Astrocyte of the spinal cord (primary cell): Measurements from ENCODE around the gene CIAO3.

ENCODE experiments used
- DNase-seq: peaks from one replicate; pipeline ENCODE4 v3.0.0; 2011; ENCODE audit warnings: low read depth, low spot score
- H3K4me3 ChIP-seq: 2 replicates; pipeline ENCODE4 v1.5.1; 2011; ENCODE audit warnings: low read depth, mild to moderate bottlenecking, low read length, moderate library complexity
- in situ Hi-C: cut with HindIII; loops from 2 replicates; pipeline ENCODE4 v1.10.0; 2017; ENCODE audit warnings: low sequenced_read_pairs
- TF ChIP-seq, protein P1 (sequence below): IDR thresholded peaks from 2 replicates; pipeline ENCODE4 v1.5.1; 2012; ENCODE audit warnings: low read depth, mild to moderate bottlenecking, low read length, inconsistent platforms

The CIAO3 gene

DNA sequence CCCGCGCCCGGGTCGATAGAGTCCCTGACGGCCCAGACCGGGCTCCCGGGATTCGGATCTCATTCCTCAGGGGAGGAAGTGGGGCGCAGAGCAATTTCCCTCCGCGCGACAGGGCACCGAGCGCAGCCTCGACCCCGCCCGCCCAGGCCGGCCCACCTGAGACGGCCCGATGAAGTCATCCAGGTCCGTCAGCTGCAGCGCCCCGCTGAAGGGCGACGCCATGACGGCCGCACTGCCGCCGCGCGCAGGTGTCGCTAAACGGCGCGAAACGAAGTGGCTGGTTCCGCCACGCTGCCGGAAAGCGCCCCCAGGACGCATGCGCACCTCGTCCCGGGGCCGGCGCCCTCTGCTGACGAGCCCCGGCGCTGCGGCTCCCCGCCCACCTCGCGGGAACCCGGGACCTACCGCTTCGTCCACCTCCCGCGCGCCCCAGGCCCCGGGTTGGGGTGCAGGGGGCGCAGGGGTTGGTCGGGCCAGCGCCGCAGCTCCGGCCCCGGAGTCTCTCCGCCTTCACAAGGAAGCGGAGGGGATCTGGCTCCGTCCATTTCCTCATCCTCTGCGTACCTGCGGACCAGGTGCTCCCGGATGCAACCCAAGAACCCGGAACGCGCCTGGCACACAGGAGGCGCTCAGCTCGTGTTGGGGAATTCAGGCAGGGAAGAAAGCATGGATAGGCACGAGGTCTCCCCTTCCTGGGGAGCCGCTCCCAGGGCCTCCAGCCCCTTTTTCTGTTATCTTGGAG, at the start of gene CIAO3:
CIAO3 (minus strand) TSS at position 234 of the 742 bp plus-strand sequence; CDS start at position 222, 12 bp downstream.
- TF ChIP-seq, protein P1, sequence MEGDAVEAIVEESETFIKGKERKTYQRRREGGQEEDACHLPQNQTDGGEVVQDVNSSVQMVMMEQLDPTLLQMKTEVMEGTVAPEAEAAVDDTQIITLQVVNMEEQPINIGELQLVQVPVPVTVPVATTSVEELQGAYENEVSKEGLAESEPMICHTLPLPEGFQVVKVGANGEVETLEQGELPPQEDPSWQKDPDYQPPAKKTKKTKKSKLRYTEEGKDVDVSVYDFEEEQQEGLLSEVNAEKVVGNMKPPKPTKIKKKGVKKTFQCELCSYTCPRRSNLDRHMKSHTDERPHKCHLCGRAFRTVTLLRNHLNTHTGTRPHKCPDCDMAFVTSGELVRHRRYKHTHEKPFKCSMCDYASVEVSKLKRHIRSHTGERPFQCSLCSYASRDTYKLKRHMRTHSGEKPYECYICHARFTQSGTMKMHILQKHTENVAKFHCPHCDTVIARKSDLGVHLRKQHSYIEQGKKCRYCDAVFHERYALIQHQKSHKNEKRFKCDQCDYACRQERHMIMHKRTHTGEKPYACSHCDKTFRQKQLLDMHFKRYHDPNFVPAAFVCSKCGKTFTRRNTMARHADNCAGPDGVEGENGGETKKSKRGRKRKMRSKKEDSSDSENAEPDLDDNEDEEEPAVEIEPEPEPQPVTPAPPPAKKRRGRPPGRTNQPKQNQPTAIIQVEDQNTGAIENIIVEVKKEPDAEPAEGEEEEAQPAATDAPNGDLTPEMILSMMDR = peak; percentile 78
- DNase-seq = peak; percentile 87
- in situ Hi-C loops = no loop called here

DNA sequence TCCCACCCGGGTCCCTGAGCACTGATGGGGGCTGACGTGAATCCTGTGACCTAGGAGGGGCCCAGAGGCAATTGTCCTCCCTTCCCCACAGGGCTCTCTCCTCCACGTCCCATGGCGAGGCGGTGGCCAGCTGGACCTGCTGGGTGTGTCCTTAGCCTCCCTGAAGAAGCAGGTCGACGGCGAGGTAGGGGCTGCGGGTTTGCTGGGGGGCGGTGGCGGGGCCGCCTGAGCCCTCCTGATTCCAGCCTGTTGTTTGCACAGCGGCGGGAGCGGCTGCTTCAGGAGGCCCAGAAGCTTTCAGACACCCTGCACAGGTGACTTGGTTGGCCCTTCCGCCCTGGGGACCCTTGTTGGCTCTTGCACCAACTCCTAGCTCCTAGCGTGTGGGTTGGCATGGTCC, 49.3 kb upstream of the CIAO3 start:
- TF ChIP-seq, protein P1 = no peak
- in situ Hi-C loops = no loop called here
- no peak overlapping the region for H3K4me3 ChIP-seq
- no peak for DNase-seq

More for the DNA sequence above, at the start of gene CIAO3:
- H3K4me3 ChIP-seq = peak within 1 kb of the TSS; percentile 84

DNA sequence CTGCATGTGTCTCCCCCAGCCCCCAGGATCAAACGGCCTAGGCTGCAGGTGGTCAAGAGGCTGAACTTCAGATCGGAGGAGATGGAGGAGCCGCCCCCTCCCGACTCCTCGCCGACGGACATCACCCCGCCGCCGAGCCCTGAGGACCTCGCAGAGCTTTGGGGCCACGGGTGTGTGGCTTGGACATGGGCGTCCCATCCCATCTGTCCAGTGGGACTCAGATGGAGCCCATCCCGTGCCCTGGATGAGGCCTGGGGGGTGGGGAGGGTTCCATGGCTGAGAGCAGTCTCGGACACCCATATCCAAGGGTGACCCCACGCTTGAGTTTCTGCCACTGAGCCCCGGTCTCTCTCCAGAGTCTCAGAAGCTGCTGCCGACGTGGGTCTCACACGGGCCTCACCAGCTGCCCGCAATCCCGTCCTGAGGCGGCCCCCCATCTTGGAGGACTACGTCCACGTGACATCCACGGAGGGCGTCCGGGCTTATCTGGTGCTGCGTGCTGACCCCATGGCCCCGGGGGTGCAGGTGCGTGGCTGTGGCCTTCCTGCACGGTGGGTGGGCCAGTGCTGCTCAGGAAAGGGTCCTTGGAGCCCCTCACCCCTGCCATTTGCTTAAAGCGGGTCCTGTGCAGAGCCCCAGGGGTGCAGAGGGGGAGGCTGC, 48.5 kb upstream of the CIAO3 start:
- H3K4me3 ChIP-seq = peak overlapping the region; percentile 72
- in situ Hi-C loops = no loop called here
- DNase-seq = no peak
- TF ChIP-seq, protein P1 = no peak

DNA sequence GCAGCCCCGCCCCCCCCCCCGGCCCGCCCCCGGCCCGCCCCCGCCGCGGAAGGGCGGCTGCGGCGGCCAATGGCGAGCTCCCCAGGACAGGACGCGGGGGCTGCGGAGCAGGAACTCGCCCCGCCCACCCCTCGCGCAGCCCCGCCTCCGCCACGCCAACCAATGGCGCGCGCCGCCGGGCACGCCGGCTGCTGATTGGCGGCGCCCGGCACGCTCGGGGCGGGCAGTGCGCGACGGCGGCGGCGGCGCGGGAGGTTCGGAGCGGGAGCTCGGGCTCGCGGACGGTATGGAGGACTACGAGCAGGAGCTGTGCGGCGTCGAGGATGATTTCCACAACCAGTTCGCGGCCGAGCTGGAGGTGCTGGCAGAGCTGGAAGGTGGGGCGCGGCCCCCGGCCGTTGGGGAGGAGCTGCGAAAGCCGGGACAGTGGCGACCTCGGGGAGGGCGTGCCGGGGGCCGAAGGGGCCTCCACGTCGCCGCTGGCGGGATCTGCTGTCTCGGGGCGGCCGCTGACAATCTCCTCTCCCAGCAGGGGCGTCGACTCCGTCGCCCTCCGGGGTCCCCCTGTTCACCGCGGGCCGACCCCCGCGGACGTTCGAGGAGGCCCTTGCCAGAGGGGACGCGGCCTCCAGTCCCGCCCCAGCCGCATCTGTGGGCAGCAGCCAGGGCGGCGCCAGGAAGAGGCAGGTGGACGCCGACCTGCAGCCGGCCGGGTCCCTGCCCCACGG, 47.8 kb upstream of the CIAO3 start, which contains the start of gene CHTF18:
CHTF18 (plus strand) TSS at position 222 of the 728 bp plus-strand sequence; CDS start at position 287, 65 bp downstream.
- TF ChIP-seq, protein P1 = no peak
- in situ Hi-C loops = no loop called here
- H3K4me3 ChIP-seq = peak within 1 kb of the TSS; percentile 84
- peak; percentile 90 for DNase-seq

DNA sequence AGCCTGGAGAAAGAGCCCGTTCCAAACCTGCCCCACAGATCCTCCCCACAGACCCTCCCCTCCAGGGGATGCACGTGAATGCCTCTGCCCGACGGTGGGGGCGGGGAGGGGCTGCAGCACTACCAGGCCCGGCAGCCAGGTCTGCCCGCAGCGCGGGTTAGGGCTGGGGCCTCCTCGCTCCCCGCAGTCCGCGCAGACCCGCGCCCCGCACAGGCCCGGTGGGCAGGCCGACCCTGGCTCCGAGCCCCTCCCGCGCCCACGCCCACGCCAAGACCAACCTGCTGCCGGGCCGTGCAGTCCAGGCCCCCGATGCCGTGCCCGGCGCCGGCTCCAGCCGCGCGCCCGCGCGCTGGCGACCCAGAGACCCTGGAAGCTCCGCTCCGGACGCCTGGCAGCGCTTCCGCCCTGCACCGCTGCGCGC, 47.2 kb upstream of the CIAO3 start, which contains the start of gene RPUSD1:
RPUSD1 (minus strand) TSS at position 404 of the 421 bp plus-strand sequence. CDS start 644 bp downstream, outside the sequence.
- in situ Hi-C loops = no loop called here
- TF ChIP-seq, protein P1 = no peak
- peak within 1 kb of the TSS; percentile 84 for H3K4me3 ChIP-seq
- DNase-seq = no peak

DNA sequence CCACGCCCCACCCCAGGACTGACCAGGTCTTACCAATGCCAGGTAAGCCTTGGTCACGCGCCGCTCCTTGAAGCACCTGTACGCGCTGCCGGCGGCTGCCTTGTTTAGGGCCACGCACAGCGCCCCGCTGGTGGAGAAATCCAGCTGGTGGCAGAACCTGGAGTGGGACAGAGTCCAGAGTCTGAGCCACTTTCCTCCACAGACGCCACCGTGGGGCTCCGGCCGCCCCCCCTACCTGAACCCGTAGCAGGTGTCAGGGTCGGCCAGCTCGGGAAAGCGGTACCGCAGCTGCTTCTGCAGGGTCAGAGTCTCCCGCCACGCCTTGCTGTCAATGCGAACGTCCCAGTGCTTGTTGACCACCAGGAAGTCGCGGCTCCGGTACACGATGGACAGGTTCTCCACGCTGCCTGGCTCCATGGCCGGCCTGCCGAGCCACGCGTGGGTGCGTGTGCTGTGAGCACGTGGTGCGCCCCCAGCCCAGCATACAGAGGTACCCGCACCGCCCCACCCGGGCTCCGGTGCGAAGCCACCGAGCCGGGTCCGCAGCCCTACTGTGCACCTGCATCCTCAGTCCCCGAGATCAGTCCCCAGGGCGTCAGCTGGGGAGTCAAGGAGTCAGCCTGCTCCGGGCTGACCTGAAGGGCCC, 46.6 kb upstream of the CIAO3 start:
- no peak for DNase-seq
- in situ Hi-C loops = no loop called here
- H3K4me3 ChIP-seq = peak overlapping the region; percentile 84
- TF ChIP-seq, protein P1 = no peak
